HG02981 (cell line): ENCODE data around the gene STAB2.

Experiments used
- ATAC-seq: cut with Tn5 transposase; IDR thresholded peaks from one replicate; pipeline ENCODE4 v1.9.1; 2021; ENCODE audit warnings: mild to moderate bottlenecking, moderate library complexity; ENCODE audit not compliant: unreplicated experiment

STAB2 gene

GRCh38 chr12:103735291-103735690, 148.2 kb downstream of the STAB2 start:
- ATAC-seq, result no peak

GRCh38 chr12:103736572-103736971, 149.5 kb downstream of the STAB2 start:
- no peak for ATAC-seq

- no peak for ATAC-seq
Measured at GRCh38 chr12:103737881-103738280, 150.8 kb downstream of the STAB2 start.

- no peak for ATAC-seq
Measured at GRCh38 chr12:103742349-103742932, 155.4 kb downstream of the STAB2 start.

GRCh38 chr12:103743788-103744187, 156.7 kb downstream of the STAB2 start:
- no peak for ATAC-seq

GRCh38 chr12:103745962-103746361, 158.9 kb downstream of the STAB2 start:
- no peak for ATAC-seq

- no peak for ATAC-seq
Measured at GRCh38 chr12:103748002-103748401, 160.9 kb downstream of the STAB2 start.

- ATAC-seq, result no peak
Measured at GRCh38 chr12:103748875-103749274, 161.8 kb downstream of the STAB2 start.

- no peak for ATAC-seq
Measured at GRCh38 chr12:103751171-103751570, 164.1 kb downstream of the STAB2 start.

GRCh38 chr12:103751600-103751999, 164.5 kb downstream of the STAB2 start:
- no peak for ATAC-seq

GRCh38 chr12:103755425-103755824, 168.4 kb downstream of the STAB2 start:
- ATAC-seq, result no peak

- no peak for ATAC-seq
Measured at GRCh38 chr12:103756443-103756842, 169.4 kb downstream of the STAB2 start.

- ATAC-seq, result no peak
Measured at GRCh38 chr12:103757248-103757647, 170.2 kb downstream of the STAB2 start.

- no peak for ATAC-seq
Measured at GRCh38 chr12:103758310-103759089, 171.4 kb downstream of the STAB2 start.

GRCh38 chr12:103762473-103762872, 175.4 kb downstream of the STAB2 start:
- no peak for ATAC-seq

GRCh38 chr12:103765322-103765721, 178.2 kb downstream of the STAB2 start:
- no peak for ATAC-seq

GRCh38 chr12:103766028-103766427, 179.0 kb downstream of the STAB2 start:
- ATAC-seq, result no peak

GRCh38 chr12:103768467-103769123, 181.5 kb downstream of the STAB2 start:
- no peak for ATAC-seq

- ATAC-seq, result no peak
Measured at GRCh38 chr12:103769240-103769945, 182.3 kb downstream of the STAB2 start.

- ATAC-seq, result no peak
Measured at GRCh38 chr12:103771466-103771865, 184.4 kb downstream of the STAB2 start.

- no peak for ATAC-seq
Measured at GRCh38 chr12:103772367-103773108, 185.5 kb downstream of the STAB2 start.
